MM.1S (cell line): ENCODE measurements around the gene RPS19BP1.

Experiments used
- DNase-seq: peaks from one replicate; pipeline ENCODE4 v3.0.0-alpha.2; 2015
- H2AFZ ChIP-seq: fragments of 300-600 bp; sonication (generic); 2 replicates; pipeline ENCODE4 v1.6.0; 2016; ENCODE audit warnings: antibody characterized with exemption, low read length
- H3F3A ChIP-seq: fragments of 300-600 bp; sonication (generic); 2 replicates; pipeline ENCODE4 v1.6.1; 2016; ENCODE audit warnings: mild to moderate bottlenecking, antibody characterized with exemption, low read length, moderate library complexity, mixed read lengths; ENCODE audit not compliant: insufficient read depth
- H3K27ac ChIP-seq: fragments of 300-600 bp; sonication (generic); 2 replicates; pipeline ENCODE4 v1.5.1; 2016; ENCODE audit warnings: mild to moderate bottlenecking, low read length
- H3K27me3 ChIP-seq: fragments of 300-600 bp; sonication (generic); replicated peaks from 2 replicates; pipeline ENCODE4 v1.6.0; 2016; ENCODE audit warnings: low read length; ENCODE audit not compliant: insufficient read depth
- H3K36me3 ChIP-seq: fragments of 300-600 bp; sonication (generic); replicated peaks from 2 replicates; pipeline ENCODE4 v1.6.1; 2016; ENCODE audit warnings: mild to moderate bottlenecking, low read length, mixed read lengths; ENCODE audit not compliant: insufficient read depth
- H3K4me1 ChIP-seq: fragments of 300-600 bp; sonication (generic); 2 replicates; pipeline ENCODE4 v1.6.1; 2016; ENCODE audit warnings: low read length, mixed read lengths
- H3K4me2 ChIP-seq: fragments of 300-600 bp; sonication (generic); 2 replicates; pipeline ENCODE4 v1.6.0; 2016; ENCODE audit warnings: low read depth, low read length
- H3K4me3 ChIP-seq: fragments of 300-600 bp; sonication (generic); 2 replicates; pipeline ENCODE4 v1.5.1; 2016; ENCODE audit warnings: low read length, mixed read lengths
- H3K79me2 ChIP-seq: fragments of 300-600 bp; sonication (generic); 2 replicates; pipeline ENCODE4 v1.6.1; 2016; ENCODE audit warnings: mixed run types, low read length, mixed read lengths
- H3K9ac ChIP-seq: fragments of 300-600 bp; sonication (generic); 2 replicates; pipeline ENCODE4 v1.6.1; 2016; ENCODE audit warnings: low read length, mixed read lengths
- H3K9me2 ChIP-seq: fragments of 300-600 bp; sonication (generic); replicated peaks from 2 replicates; pipeline ENCODE4 v1.6.1; 2016; ENCODE audit warnings: mild to moderate bottlenecking, low read length, mixed read lengths; ENCODE audit not compliant: insufficient read depth
- H3K9me3 ChIP-seq: fragments of 300-600 bp; sonication (generic); replicated peaks from 2 replicates; pipeline ENCODE4 v1.6.1; 2016; ENCODE audit warnings: mild to moderate bottlenecking, low read length, mixed read lengths; ENCODE audit not compliant: insufficient read depth
- H4K20me1 ChIP-seq: fragments of 300-600 bp; sonication (generic); 2 replicates; pipeline ENCODE4 v1.6.1; 2016; ENCODE audit warnings: mild to moderate bottlenecking, low read length, moderate library complexity, mixed read lengths; ENCODE audit not compliant: insufficient read depth
- EZH2 ChIP-seq: fragments of 300-600 bp; sonication (generic); optimal IDR thresholded peaks from 2 replicates; pipeline ENCODE3; 2017; ENCODE audit warnings: low read depth, mild to moderate bottlenecking, antibody characterized with exemption, low read length, mixed read lengths
- EZH2phosphoT487 ChIP-seq: fragments of 300-600 bp; sonication (generic); IDR thresholded peaks from 2 replicates; pipeline ENCODE4 v1.6.1; 2018; ENCODE audit warnings: antibody characterized with exemption, low read length
- TF ChIP-seq, protein P1 (sequence below): fragments of 300-600 bp; sonication (generic); IDR thresholded peaks from 2 replicates; pipeline ENCODE4 v1.5.1; 2016; ENCODE audit warnings: antibody characterized with exemption, low read length, mixed read lengths

Gene RPS19BP1

DNA sequence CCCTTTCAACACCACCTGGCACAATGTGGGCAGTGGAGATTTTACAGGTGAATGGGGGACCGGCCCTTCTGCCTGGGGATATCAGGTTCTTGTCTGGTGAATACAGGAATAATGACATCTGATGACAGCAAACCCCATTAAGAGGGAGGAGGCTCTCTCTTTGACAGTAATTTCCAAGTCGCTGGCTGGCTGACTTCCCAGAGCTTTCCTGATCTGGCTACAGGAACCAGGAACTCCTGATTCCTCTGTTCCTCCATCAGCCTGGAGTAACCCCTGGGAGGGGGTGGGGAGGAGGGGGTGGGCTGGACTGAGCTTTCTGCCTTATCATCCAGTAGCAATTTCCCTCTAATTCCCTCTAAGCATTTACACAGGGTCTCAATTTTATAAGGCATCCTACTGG is 34.2 kb downstream of the RPS19BP1 start:
- H3K36me3 ChIP-seq: no peaks in the 10 kb centered on the region
- H3K9me2 ChIP-seq: no peaks in the 10 kb centered on the region
- H3K9me3 ChIP-seq: no peaks in the 10 kb centered on the region
- no peaks in the 10 kb centered on the region for H3K27me3 ChIP-seq
- H3K79me2 ChIP-seq: peaks cover 13% of the 10 kb centered on the region
- H3F3A ChIP-seq: 0 out of 2 replicates have a peak, but pooled peaks cover 3% of the 10 kb centered on the region
- no peak overlapping the region for H2AFZ ChIP-seq
- no peak overlapping the region for H3K4me3 ChIP-seq
- no peak for DNase-seq
- no peak overlapping the region for H3K27ac ChIP-seq
- no peak for TF ChIP-seq EZH2phosphoT487
- TF ChIP-seq, protein P1, sequence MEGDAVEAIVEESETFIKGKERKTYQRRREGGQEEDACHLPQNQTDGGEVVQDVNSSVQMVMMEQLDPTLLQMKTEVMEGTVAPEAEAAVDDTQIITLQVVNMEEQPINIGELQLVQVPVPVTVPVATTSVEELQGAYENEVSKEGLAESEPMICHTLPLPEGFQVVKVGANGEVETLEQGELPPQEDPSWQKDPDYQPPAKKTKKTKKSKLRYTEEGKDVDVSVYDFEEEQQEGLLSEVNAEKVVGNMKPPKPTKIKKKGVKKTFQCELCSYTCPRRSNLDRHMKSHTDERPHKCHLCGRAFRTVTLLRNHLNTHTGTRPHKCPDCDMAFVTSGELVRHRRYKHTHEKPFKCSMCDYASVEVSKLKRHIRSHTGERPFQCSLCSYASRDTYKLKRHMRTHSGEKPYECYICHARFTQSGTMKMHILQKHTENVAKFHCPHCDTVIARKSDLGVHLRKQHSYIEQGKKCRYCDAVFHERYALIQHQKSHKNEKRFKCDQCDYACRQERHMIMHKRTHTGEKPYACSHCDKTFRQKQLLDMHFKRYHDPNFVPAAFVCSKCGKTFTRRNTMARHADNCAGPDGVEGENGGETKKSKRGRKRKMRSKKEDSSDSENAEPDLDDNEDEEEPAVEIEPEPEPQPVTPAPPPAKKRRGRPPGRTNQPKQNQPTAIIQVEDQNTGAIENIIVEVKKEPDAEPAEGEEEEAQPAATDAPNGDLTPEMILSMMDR: no peak
- TF ChIP-seq EZH2: no peak
- no peak overlapping the region for H3K4me2 ChIP-seq
- peaks cover 12% of the 10 kb centered on the region; the same call in 1 of the 2 replicates for H3K4me1 ChIP-seq
- H4K20me1 ChIP-seq: no peaks in the 10 kb centered on the region
- H3K9ac ChIP-seq: no peak overlapping the region

DNA sequence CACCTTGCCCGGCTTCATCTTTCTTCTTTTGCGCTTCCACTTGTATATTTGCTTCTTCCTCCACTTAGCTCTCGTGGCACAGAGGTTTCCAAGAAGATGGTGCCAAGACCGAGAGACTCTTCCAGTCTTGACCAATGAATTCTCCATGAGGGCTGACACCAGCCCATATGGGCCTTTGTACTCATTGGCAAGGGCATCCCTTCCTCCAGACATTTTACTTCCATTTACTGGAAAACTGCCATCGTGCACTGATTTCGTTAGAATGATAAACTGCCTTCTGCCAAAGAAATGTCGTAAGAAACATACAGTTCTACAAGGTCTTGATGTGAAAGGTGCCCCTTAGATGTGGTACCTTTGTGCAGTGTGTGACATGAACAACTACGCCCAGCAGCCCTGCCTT is 35.1 kb downstream of the RPS19BP1 start:
- Histone ChIP-seq H3K9ac (no peak overlapping the region), H3K9me2 (no peaks in the 10 kb centered on the region), H3K4me1 (peaks cover 12% of the 10 kb centered on the region; the same call in 1 of the 2 replicates), H2AFZ (no peak overlapping the region), H3K27ac (no peak overlapping the region), H3K79me2 (peaks cover 3% of the 10 kb centered on the region), H3F3A (0 out of 2 replicates have a peak, but pooled peaks cover 3% of the 10 kb centered on the region), H3K4me2 (no peak overlapping the region), H3K9me3 (no peaks in the 10 kb centered on the region), H4K20me1 (no peaks in the 10 kb centered on the region), H3K27me3 (no peaks in the 10 kb centered on the region), H3K4me3 (no peak overlapping the region), H3K36me3 (no peaks in the 10 kb centered on the region)
- DNase-seq: no peak
- TF ChIP-seq EZH2 (no peak), EZH2phosphoT487 (no peak)
- TF ChIP-seq, protein P1: no peak

DNA sequence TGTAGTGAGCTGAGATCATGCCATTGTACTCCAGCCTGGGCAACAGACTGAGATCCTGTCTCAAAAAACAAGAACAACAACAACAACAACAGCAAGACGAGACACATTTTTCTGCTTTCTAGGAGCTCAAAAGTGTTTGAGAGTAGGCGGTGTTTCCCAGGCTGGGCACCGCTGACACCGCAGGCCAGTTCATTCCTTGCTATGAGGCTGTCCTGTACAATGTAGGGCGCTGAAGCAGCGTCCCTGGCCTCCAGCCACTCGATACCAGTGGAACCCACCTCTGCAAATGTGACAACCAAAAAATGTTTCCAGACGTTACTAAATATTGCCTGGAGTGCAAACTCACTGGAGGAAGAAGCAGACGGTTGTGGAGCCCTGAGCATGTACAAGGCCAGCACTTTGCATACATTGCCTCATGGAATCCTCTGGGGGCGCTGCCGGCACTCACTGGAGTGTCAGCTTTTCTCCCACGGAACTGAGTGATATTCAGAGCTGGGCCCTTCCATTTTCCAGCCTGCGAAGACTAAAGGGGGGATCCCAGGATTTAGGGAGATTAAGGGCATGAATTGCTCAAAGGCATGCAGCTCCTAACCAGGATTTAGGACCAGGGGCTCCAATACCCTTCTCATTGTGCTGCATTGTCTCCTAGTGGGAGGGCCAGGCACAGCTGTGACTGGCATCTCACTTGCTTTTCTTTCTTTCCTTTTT is 36.3 kb downstream of the RPS19BP1 start:
- no peaks in the 10 kb centered on the region for H3K9me3 ChIP-seq
- no peak overlapping the region for H3K9ac ChIP-seq
- no peak overlapping the region for H3K27ac ChIP-seq
- no peaks in the 10 kb centered on the region for H4K20me1 ChIP-seq
- TF ChIP-seq, protein P1: peak; percentile 86
- TF ChIP-seq EZH2phosphoT487: no peak
- H2AFZ ChIP-seq: peak overlapping the region; percentile 62
- H3K4me2 ChIP-seq: peak overlapping the region; percentile 27; the same call in 1 of the 2 replicates
- no peaks in the 10 kb centered on the region for H3K9me2 ChIP-seq
- H3F3A ChIP-seq: 0 out of 2 replicates have a peak, but pooled peaks cover 6% of the 10 kb centered on the region
- H3K4me3 ChIP-seq: no peak overlapping the region
- H3K79me2 ChIP-seq: no peaks in the 10 kb centered on the region
- peak; percentile 63 for DNase-seq
- 0 out of 2 replicates have a peak, but pooled peaks cover 7% of the 10 kb centered on the region for H3K4me1 ChIP-seq
- H3K27me3 ChIP-seq: no peaks in the 10 kb centered on the region
- H3K36me3 ChIP-seq: no peaks in the 10 kb centered on the region
